Globus pallidus (tissue), 1 donor: ENCODE results near the gene ACTR1B.
"Not testable (repeated sequence)": the region's sequence is repeated elsewhere in the genome, so short reads cannot be mapped to it uniquely, and the experiment has no call there.

Experiments used
- DNase-seq: peaks from one replicate; pipeline ENCODE4 v3.0.0-alpha.2; 2015; ENCODE audit warnings: low spot score

The ACTR1B gene

GRCh38 chr2:97615746-97616145 is 48.1 kb downstream of the ACTR1B start:
- not testable (repeated sequence) for DNase-seq

DNA sequence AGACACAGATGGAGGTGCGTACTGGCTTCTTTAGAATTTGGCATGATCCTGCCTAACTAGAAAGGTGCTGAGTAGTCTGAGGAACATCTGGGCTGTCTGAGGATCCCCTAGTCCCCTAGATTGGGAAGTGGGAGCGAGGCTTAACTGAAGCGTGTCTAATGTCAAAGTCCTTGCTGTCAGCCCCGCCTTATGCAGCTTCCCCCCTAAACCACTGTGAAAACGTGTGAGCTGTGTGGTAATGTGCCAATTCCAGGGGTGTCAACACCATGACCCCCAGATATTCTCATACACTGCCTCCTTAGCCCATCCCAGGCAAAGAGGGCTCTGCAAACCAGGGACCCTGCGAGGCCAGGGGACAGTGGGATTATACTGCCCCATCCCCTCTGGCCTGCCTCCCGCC is 51.9 kb downstream of the ACTR1B start:
- not testable (repeated sequence) for DNase-seq

- DNase-seq = not testable (repeated sequence)
Measured at GRCh38 chr2:97608745-97609144, 55.1 kb downstream of the ACTR1B start.
